Mucosa of gallbladder (tissue), 1 donor: ENCODE data around the gene ALKBH6. TPM values are rescaled to one million over a fixed set of nuclear protein-coding genes. Genes with fewer than 3 reads are reported as not detected.
A peak's percentile ranks its signal among the peaks of the same experiment; 100 is the strongest.
"Not testable (repeated sequence)": the region's sequence is repeated elsewhere in the genome, so short reads cannot be mapped to it uniquely, and the experiment has no call there.

ENCODE experiments used
- DNase-seq: peaks from one replicate; pipeline ENCODE4 v3.0.0-alpha.2; 2020; ENCODE audit warnings: low spot score
- total RNA-seq: library from RNA; stranded (reverse); gene quantifications from one replicate; pipeline ENCODE4 v1.2.1, GENCODE V29; 2021
- donor health status: DM: no; HTN: no; CAD: no.

The ALKBH6 gene
- 34.9 TPM for total RNA-seq

GRCh38 chr19:36014012-36014924, at the start of gene ALKBH6:
TSS of gene ALKBH6 (minus strand) at chr19:36014213. CDS start at chr19:36013397, 816 bp downstream.
- DNase-seq, result peak; percentile 100

DNA sequence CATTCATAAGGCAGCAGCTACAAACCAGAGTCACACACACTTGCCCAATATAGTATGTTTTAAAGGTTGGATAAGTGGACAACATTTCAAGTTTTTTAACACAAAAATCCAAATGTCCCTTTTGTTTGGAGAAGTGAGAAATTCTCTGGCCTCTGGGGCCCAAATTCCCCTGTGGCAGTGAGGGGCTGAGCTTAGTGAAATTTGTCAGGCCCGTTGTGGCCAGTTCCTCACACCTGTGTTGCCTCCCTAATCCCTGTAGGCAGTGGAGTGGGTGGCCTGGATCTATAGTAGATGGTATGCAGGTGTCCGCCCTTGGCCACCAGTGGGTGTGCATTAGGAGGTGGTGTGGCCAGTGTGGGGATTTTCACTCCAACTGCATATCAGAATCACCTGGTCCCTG, 47.4 kb upstream of the ALKBH6 start:
- no peak for DNase-seq

DNA sequence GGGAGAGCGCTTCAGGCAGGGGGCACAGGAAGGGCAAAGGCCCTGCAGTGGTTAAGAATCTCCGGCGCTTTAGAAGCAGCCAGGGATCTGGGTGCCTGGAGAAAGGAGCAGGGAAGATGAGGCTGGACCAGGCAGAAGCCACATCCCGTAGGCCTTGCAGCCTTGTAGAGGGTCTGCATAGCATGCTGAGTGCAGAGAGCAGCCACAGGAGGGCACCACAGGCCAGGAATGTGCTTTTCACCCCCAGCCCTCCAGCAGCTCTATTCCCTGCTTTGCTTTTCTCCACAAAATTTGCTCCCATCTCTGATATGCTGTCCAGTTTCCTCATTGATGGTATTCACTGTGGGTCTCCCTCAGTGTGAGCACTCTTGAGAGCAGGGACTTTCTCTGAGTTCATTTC, 46.4 kb upstream of the ALKBH6 start:
- DNase-seq, result no peak

DNA sequence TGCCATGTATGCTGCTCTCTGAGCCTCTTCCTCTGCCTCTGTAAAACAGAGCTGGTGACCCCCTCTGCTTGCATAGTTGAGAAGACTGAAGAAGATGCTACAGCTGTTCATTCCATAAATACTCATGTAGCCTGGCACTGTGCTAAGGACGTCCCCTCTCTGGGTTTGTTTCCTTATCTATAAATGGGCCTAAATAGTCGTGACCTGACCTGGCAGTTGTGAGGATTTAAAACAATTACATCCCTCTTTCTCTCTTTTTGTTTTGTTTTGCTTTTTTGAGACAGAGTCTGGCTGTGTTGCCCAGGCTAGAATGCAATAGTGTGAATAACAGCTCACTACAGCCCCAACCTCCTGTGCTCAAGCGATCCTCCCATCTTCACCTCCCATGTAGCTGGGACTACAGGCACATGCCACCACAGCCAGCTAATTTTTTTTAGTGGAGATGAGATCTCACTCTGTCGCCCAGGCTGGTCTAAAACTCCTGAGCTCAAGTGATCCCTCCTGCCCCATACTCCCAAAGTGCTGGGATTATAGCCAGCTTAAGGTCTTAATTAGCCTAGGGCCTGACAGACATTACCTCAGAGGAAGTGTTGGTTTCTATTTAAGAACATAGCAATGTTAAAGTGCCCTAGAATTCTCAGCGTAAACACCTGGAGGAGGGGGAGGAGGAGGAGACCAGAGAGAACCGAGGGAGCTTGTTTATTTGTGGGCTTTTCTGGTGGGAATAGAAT, 45.3 kb upstream of the ALKBH6 start:
- DNase-seq, result no peak

DNA sequence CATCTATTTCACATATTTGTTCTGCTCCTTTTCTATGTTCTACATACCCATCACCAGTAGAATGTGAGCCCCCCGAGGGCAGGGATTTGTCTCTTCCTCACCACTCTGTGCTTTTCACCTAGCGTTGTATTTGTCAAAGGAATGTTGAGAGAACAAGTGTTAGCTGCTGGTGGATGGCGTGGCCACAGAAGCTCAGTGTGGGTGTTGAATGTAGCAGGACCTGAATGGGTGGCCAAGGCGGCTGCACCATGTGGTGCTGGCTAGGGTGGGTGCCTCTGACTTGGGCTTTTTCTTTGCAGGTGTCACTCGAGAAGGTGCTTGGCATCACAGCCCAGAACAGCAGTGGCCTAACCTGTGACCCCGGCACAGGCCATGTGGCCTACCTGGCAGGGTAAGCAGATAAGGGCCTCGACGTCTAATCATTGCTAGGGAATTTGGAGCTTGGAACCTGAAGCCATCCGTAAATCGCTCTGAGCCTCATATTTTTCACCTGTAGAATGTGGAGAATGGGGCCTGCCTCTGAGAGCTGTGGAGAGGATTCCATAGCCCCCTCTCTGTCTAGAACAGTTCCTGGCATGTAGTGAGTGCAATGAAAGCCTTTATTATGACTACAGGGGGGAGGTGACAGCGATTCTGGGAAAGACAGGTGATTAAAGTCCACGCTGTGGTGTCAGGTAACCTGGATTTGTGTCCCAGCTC, 44.6 kb upstream of the ALKBH6 start:
- no peak for DNase-seq

DNA sequence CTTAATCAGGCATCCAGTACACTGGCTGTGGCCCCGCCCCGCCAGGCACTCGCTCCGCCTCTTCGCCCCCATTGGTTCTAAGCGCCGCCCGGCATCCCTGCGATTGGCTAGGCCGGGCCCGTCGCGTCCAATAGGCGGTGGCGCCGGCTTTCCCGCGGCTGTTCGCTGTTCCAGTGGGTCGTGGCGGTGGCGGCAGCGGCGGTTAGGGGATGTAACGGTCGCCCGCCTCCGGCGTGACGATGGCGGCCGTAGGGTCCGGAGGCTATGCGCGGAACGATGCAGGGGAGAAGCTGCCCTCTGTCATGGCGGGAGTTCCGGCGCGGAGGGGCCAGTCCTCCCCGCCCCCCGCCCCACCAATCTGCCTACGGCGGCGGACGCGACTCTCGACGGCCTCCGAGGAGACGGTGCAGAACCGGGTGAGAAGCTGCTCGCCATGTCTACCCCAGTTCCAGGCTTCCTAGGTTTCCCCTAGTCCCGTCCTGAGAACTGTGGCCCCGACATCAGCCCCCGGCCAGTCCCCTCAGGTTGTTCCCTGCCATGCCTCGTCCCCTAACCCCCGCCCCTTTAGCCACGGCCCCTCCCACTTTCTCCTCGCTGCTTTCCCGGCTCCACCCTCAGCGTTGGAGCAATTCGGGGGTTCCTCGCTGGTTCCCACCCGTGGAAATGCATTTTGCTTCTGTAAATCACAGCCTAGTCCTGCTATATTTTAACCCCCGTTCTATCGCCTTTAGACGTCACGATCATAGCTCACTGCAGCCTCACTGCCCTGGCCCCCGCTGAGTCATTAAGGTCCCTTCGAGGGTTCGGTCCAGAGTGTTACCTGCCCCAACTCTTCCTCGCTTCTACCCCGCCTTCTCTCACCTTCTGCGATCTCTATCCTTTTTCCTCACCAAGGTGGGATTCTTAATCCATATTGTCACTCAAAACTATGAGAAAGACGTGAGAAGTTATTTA, 41.0 kb upstream of the ALKBH6 start, which contains the start of gene WDR62:
WDR62 (plus strand) TSS at position 165 of the 954 bp plus-strand sequence; CDS start at position 240, 75 bp downstream.
- peak; percentile 94 for DNase-seq

DNA sequence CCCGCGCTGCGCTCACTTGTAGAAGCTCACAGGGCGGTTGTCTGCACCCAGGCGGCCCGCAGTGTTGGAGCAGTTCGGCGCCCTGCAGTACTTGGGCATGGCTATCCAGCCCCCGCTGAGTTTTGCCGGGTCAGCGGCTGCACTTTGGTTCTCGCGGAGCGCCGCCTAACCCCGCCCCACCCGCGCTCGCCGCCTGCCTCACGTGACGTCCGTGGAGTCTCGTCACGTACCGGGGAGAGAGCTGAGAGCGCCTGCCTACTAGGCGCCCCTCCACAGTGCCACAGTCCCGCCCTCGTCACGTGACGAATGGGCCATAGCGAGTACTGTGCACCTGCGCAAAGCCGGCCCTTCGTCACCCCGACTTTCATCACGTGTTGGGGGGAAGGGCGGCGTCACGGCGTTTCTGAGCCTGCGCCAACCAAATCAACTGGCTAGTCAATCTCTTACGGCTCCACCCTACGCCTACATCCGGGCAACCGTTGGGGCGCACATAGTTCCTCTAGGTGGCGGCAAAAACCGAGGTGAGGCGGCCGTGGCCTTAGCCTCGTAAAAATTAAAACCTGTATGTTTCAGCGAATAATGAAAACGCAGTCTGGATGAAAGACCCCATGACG, 40.2 kb upstream of the ALKBH6 start, which contains the start of gene THAP8:
THAP8 (minus strand) TSS at position 167 of the 614 bp plus-strand sequence; CDS start at position 99, 68 bp downstream.
- DNase-seq, result peak; percentile 100

- DNase-seq, result no peak
Observed at GRCh38 chr19:36051637-36052036, 37.6 kb upstream of the ALKBH6 start.

DNA sequence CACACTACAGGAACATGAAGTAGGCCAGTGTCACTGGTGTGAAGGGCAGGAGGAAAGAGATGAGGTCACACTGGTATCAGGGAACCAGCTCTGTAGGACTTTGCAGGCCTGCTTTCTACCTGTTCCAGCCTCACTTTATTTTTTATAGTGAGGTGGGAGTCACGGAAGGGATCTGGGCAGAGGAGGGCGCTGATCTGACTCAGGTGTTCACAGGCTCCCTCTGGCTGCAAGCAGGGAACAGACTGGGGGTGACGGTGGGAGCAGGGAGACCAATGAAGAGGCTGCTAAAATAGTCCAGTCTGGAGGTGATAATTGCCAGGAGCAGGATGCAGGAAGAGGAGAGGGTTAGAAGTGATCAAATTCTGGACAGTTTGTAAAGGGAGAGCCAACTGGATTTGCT, 37.2 kb upstream of the ALKBH6 start:
- DNase-seq, result no peak

DNA sequence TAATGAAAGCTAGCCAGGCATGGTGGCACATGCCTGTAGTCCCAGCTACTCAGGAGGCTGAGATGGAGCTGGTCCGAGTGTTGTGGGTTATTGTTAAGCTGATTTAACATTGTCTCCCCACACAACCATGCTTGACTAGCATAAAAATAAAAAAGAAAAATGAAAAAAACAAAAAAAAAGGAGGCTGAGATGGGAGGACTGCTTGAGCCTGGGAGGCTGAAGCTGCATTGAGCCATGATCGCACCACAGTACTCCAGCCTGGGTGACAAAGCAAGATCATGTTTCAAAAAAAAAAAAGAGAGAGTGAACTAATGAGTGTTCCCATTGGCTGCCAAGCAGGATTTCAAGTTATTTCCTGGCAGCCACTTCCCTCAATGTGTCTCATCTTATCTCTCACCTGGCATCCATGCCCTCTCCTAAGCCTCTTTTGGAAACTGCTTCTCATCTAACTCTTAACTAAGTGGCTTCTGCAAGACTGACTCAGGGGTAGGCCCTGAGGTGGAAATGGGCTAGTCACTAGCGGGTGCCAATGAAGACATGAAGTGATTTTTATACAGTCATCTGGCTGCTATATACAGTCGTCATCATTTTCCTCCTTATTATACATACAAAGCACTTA, 35.2 kb upstream of the ALKBH6 start:
- DNase-seq, result no peak

- no peak for DNase-seq
Observed at GRCh38 chr19:36047835-36048234, 33.8 kb upstream of the ALKBH6 start.

GRCh38 chr19:36046443-36047050, 32.5 kb upstream of the ALKBH6 start:
- no peak for DNase-seq

GRCh38 chr19:36043952-36044351, 29.9 kb upstream of the ALKBH6 start:
- DNase-seq, result no peak

DNA sequence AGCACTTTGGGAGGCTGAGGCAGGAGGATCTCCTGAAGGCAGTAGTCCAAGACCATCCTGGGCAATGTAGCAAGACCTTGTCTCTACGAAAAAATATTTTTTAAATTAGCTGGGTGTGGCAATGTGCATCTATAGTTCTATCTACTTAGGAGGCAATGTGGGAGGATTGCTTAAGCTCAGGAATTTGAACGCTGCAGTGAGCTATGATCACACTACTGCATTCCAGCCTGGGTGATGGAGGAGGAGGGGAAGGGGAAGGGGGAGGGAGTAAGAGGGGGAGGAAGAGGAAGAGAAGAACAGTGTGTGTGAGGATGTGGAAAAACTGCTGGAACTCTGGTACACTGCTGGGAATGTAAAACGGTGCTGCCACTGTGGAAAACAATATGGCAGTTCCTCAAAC, 27.8 kb upstream of the ALKBH6 start:
- DNase-seq, result peak; percentile 31

GRCh38 chr19:36041092-36041491, 27.1 kb upstream of the ALKBH6 start:
- DNase-seq, result not testable (repeated sequence)

DNA sequence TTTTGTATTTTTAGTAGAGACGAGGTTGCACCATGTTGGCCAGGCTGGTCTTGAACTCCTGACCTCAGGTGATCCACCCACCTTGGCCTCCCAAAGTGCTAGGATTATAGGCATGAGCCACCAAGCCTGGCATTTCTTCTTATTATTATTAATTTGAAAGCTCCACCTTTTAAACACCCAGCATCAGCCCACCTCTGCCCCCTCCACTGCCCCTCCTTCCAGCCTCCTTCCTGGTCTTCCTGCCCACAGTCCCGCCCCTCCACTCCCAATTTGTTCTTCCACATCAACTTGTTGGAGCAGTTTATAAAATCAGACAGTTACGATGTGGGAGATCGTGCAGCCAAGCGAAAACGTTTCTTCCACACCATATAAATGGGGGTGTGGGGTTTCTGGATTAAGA, 26.5 kb upstream of the ALKBH6 start:
- DNase-seq, result no peak

DNA sequence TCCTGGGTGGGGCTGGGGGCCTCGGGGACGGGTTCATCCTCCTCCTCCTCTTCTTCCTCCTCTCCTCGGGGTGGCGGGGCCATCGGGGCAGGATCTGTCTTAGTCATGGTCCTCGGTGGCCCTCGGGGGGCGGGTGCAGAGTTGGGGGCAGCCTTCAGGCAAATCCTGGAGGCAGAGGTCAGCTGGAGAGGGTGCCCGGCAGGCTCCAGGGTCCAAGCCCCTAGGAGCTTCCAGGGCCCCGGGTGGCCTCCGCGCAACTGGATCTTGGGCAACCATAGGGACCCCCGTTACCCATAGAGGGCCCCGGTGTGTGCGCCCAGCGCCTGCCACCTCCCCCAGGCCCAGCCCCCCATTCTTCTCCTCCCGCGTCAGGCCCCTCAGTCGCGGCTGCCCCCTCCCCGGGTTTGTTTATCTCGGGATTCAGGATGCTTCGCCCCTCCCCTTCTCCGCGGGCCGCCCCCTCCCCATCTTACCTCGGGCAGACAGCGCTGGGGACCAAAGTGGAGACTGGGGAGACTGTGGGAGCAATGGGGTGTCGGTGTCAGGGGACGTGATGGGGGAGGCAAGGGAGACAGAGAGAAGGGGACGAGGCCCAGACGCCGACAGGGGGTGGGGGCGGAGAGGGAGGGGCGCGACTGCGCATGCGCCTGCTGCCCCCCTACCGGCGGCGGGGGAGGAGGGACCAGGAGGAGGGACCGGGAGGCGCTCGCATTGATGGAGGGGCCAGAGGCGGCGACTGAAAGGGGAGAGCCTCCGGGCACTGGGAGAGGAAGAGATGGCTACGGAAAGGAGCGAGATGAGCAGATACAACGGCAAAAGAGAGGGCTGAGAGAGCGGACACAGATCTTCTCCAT, 18.5 kb upstream of the ALKBH6 start, which contains the start of gene CLIP3:
CLIP3 (minus strand) TSS at position 623 of the 854 bp plus-strand sequence; CDS start at position 107, 516 bp downstream.
- DNase-seq, result peak; percentile 51

DNA sequence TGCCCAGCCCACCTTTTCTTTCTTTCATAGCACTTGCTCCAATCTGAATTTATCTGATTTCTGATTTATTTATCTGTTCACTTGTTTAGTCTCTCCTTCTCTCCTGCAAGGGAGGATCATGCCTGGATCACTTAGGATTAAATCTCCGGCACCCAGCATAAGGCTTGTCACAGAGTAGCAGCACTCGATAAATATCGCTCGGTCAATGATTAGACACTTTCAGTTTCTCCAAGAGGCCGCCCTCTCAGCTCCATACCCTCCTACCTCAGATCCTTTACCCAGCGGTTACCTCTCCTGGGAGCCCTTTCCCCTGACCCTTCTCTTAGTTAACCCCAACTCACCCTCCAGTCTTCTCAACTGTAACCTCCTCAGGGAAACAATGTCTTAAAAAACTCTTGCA, 17.3 kb upstream of the ALKBH6 start:
- DNase-seq, result no peak
